ENCODE data around the gene DDX46. TPM values are rescaled to one million over a fixed set of nuclear protein-coding genes. Genes with fewer than 3 reads are reported as not detected.
"Not testable (repeated sequence)": the region's sequence is repeated elsewhere in the genome, so short reads cannot be mapped to it uniquely, and the experiment has no call there.

The DDX46 gene
- polyA plus RNA-seq (2013): 41.6 and 42.4 TPM in 2 replicates

GRCh38 chr5:134758504-134759341, at the start of gene DDX46:
DDX46 (plus strand) TSS chr5:134758779; CDS start chr5:134758939, 160 bp downstream.
- peak within 1 kb of the TSS; percentile 64 for H4K12ac ChIP-seq (ENCODE audit: low read depth, low read length)
- H3K4me1 ChIP-seq (ENCODE audit: control insufficient read depth in 1 of 2, insufficient read depth in 2 of 2, low read length in 2 of 2): no peaks in the 10 kb centered on the region

GRCh38 chr5:134714120-134714519, 44.5 kb upstream of the DDX46 start:
- Histone ChIP-seq H3K79me1 (ENCODE audit: low read length) (no peaks in the 10 kb centered on the region), H3K79me2 (ENCODE audit: control insufficient read depth, insufficient read depth, low read length, poor library complexity) (no peaks in the 10 kb centered on the region), H3K9ac (ENCODE audit: low read length) (no peak overlapping the region), H3K18ac (ENCODE audit: low read length) (no peak overlapping the region), H4K8ac (ENCODE audit: low read depth, low read length) (no peak overlapping the region), H3K4me2 (ENCODE audit: low read length) (no peak overlapping the region), H2AK5ac (ENCODE audit: low read length) (no peak overlapping the region), H3K36me3 (ENCODE audit: control insufficient read depth in 1 of 2, insufficient read depth in 2 of 2, low read length in 2 of 2) (peaks cover 40% of the 10 kb centered on the region in 2 experiments), H2BK120ac (ENCODE audit: insufficient read depth, low read length, poor library complexity) (no peak overlapping the region), H4K12ac (ENCODE audit: low read depth, low read length) (no peak overlapping the region), H3K27ac (ENCODE audit: low read depth, low read length) (no peak overlapping the region), H3K23ac (ENCODE audit: low read length) (no peak overlapping the region), H3K27me3 (ENCODE audit: insufficient read depth, low read length) (no peaks in the 10 kb centered on the region), H3K14ac (ENCODE audit: low read length) (no peak overlapping the region), H2BK12ac (ENCODE audit: low read length) (no peak overlapping the region), H3K9me3 (ENCODE audit: insufficient read depth, low read depth, low read length) (no peaks in the 10 kb centered on the region), H3K4ac (ENCODE audit: low read depth, low read length) (no peak overlapping the region), H2BK5ac (ENCODE audit: low read depth, low read length, poor library complexity) (no peak overlapping the region), H3K4me3 (ENCODE audit: low read depth, low read length) (no peak overlapping the region), H3K4me1 (ENCODE audit: control insufficient read depth in 1 of 2, insufficient read depth in 2 of 2, low read length in 2 of 2) (no peaks in the 10 kb centered on the region), H4K91ac (ENCODE audit: low read depth, low read length) (no peak overlapping the region), H2AFZ (ENCODE audit: insufficient read depth, low read length, poor library complexity) (no peak overlapping the region)
- no peak for DNase-seq
- WGBS (ENCODE audit: extremely low coverage, insufficient coverage, insufficient read length): no CpG with 5 or more reads among the region's 5 CpGs

More at GRCh38 chr5:134758504-134759341, at the start of gene DDX46:
- H3K79me2 ChIP-seq (ENCODE audit: control insufficient read depth, insufficient read depth, low read length, poor library complexity): peaks cover 7% of the 10 kb centered on the region
- H3K9ac ChIP-seq (ENCODE audit: low read length): peak within 1 kb of the TSS; percentile 96
- WGBS (ENCODE audit: extremely low coverage, insufficient coverage, insufficient read length): no CpG with 5 or more reads among the region's 73 CpGs
- H3K27me3 ChIP-seq (ENCODE audit: insufficient read depth, low read length): no peaks in the 10 kb centered on the region
- peak within 1 kb of the TSS; percentile 12 for H3K18ac ChIP-seq (ENCODE audit: low read length)
- peak; percentile 95 to 97 for DNase-seq
- no peak within 1 kb of the TSS for H2BK12ac ChIP-seq (ENCODE audit: low read length)
- no peak within 1 kb of the TSS for H2BK120ac ChIP-seq (ENCODE audit: insufficient read depth, low read length, poor library complexity)
- H2AFZ ChIP-seq (ENCODE audit: insufficient read depth, low read length, poor library complexity): peak within 1 kb of the TSS; percentile 77
- H3K14ac ChIP-seq (ENCODE audit: low read length): peak within 1 kb of the TSS; percentile 23
- peak within 1 kb of the TSS; percentile 76 for H4K8ac ChIP-seq (ENCODE audit: low read depth, low read length)
- peak within 1 kb of the TSS; percentile 99 for H3K4me3 ChIP-seq (ENCODE audit: low read depth, low read length)
- H3K79me1 ChIP-seq (ENCODE audit: low read length): peaks cover 4% of the 10 kb centered on the region
- H3K9me3 ChIP-seq (ENCODE audit: insufficient read depth, low read depth, low read length): no peaks in the 10 kb centered on the region
- no peak within 1 kb of the TSS for H3K23ac ChIP-seq (ENCODE audit: low read length)
- H3K36me3 ChIP-seq (ENCODE audit: control insufficient read depth in 1 of 2, insufficient read depth in 2 of 2, low read length in 2 of 2): peaks cover under 1 to 4% of the 10 kb centered on the region in 2 experiments
- H2BK5ac ChIP-seq (ENCODE audit: low read depth, low read length, poor library complexity): peak within 1 kb of the TSS; percentile 1
- H3K4me2 ChIP-seq (ENCODE audit: low read length): peak within 1 kb of the TSS; percentile 94
- H3K27ac ChIP-seq (ENCODE audit: low read depth, low read length): no peak within 1 kb of the TSS
- H2AK5ac ChIP-seq (ENCODE audit: low read length): no peak within 1 kb of the TSS
- H3K4ac ChIP-seq (ENCODE audit: low read depth, low read length): peak within 1 kb of the TSS; percentile 20
- H4K91ac ChIP-seq (ENCODE audit: low read depth, low read length): peak within 1 kb of the TSS; percentile 26

- no peaks in the 10 kb centered on the region for H3K27me3 ChIP-seq (ENCODE audit: insufficient read depth, low read length)
Observed at GRCh38 chr5:134714541-134714940, 44.0 kb upstream of the DDX46 start.

GRCh38 chr5:134715466-134715865, 43.1 kb upstream of the DDX46 start:
- peaks cover 40 to 41% of the 10 kb centered on the region in 2 experiments for H3K36me3 ChIP-seq (ENCODE audit: control insufficient read depth in 1 of 2, insufficient read depth in 2 of 2, low read length in 2 of 2)
- H3K14ac ChIP-seq (ENCODE audit: low read length); H3K4me1 ChIP-seq (ENCODE audit: control insufficient read depth in 1 of 2, insufficient read depth in 2 of 2, low read length in 2 of 2); H4K12ac ChIP-seq (ENCODE audit: low read depth, low read length); H3K79me2 ChIP-seq (ENCODE audit: control insufficient read depth, insufficient read depth, low read length, poor library complexity); H2BK12ac ChIP-seq (ENCODE audit: low read length); H3K27ac ChIP-seq (ENCODE audit: low read depth, low read length); H3K18ac ChIP-seq (ENCODE audit: low read length); H3K4ac ChIP-seq (ENCODE audit: low read depth, low read length); H3K27me3 ChIP-seq (ENCODE audit: insufficient read depth, low read length); H4K91ac ChIP-seq (ENCODE audit: low read depth, low read length); DNase-seq; H2AFZ ChIP-seq (ENCODE audit: insufficient read depth, low read length, poor library complexity); H4K8ac ChIP-seq (ENCODE audit: low read depth, low read length); H3K79me1 ChIP-seq (ENCODE audit: low read length); H3K9me3 ChIP-seq (ENCODE audit: insufficient read depth, low read depth, low read length); H2BK5ac ChIP-seq (ENCODE audit: low read depth, low read length, poor library complexity); H3K9ac ChIP-seq (ENCODE audit: low read length); H3K4me3 ChIP-seq (ENCODE audit: low read depth, low read length); H2AK5ac ChIP-seq (ENCODE audit: low read length); H3K4me2 ChIP-seq (ENCODE audit: low read length); H2BK120ac ChIP-seq (ENCODE audit: insufficient read depth, low read length, poor library complexity); H3K23ac ChIP-seq (ENCODE audit: low read length): not testable (repeated sequence)
- WGBS (ENCODE audit: extremely low coverage, insufficient coverage, insufficient read length): no CpG with 5 or more reads among the region's 4 CpGs

More at GRCh38 chr5:134714541-134714940, 44.0 kb upstream of the DDX46 start:
- Histone ChIP-seq H3K36me3 (ENCODE audit: control insufficient read depth in 1 of 2, insufficient read depth in 2 of 2, low read length in 2 of 2) (peaks cover 42 to 44% of the 10 kb centered on the region in 2 experiments), H3K14ac (ENCODE audit: low read length) (no peak overlapping the region), H3K9me3 (ENCODE audit: insufficient read depth, low read depth, low read length) (no peaks in the 10 kb centered on the region), H2AFZ (ENCODE audit: insufficient read depth, low read length, poor library complexity) (no peak overlapping the region), H3K9ac (ENCODE audit: low read length) (no peak overlapping the region), H3K23ac (ENCODE audit: low read length) (no peak overlapping the region), H4K12ac (ENCODE audit: low read depth, low read length) (no peak overlapping the region), H3K18ac (ENCODE audit: low read length) (no peak overlapping the region), H2AK5ac (ENCODE audit: low read length) (no peak overlapping the region), H4K91ac (ENCODE audit: low read depth, low read length) (no peak overlapping the region), H2BK12ac (ENCODE audit: low read length) (no peak overlapping the region), H2BK5ac (ENCODE audit: low read depth, low read length, poor library complexity) (no peak overlapping the region), H3K27ac (ENCODE audit: low read depth, low read length) (no peak overlapping the region), H3K4me3 (ENCODE audit: low read depth, low read length) (no peak overlapping the region), H3K79me2 (ENCODE audit: control insufficient read depth, insufficient read depth, low read length, poor library complexity) (no peaks in the 10 kb centered on the region), H3K4ac (ENCODE audit: low read depth, low read length) (no peak overlapping the region), H4K8ac (ENCODE audit: low read depth, low read length) (no peak overlapping the region), H3K79me1 (ENCODE audit: low read length) (no peaks in the 10 kb centered on the region), H2BK120ac (ENCODE audit: insufficient read depth, low read length, poor library complexity) (no peak overlapping the region), H3K4me1 (ENCODE audit: control insufficient read depth in 1 of 2, insufficient read depth in 2 of 2, low read length in 2 of 2) (no peaks in the 10 kb centered on the region), H3K4me2 (ENCODE audit: low read length) (no peak overlapping the region)
- no CpG with 5 or more reads among the region's 3 CpGs for WGBS (ENCODE audit: extremely low coverage, insufficient coverage, insufficient read length)
- no peak for DNase-seq

Data from trophoblast cell (in vitro differentiated cells and primary cell).